Chondrocyte (in vitro differentiated cells): ENCODE measurements around the gene GLI3. TPM values are rescaled to one million over a fixed set of nuclear protein-coding genes. Genes with fewer than 3 reads are reported as not detected.
A peak's percentile ranks its signal among the peaks of the same experiment; 100 is the strongest.

Experiments
- DNase-seq: peaks from one replicate; pipeline ENCODE4 v3.0.0; 2021; ENCODE audit warnings: mixed read lengths, low spot score
- H3K27ac Mint-ChIP-seq: one replicate; pipeline ENCODE4 v1.8.0; 2021; ENCODE audit warnings: mild to moderate bottlenecking, moderate library complexity, mixed read lengths; ENCODE audit not compliant: unreplicated experiment
- H3K27me3 Mint-ChIP-seq: 2 replicates; pipeline ENCODE4 v1.8.0; 2021; ENCODE audit warnings: low read depth, mixed read lengths
- H3K36me3 Mint-ChIP-seq: 2 replicates; pipeline ENCODE4 v1.8.0; 2021; ENCODE audit warnings: low read depth, mixed read lengths
- H3K4me1 Mint-ChIP-seq: 2 replicates; pipeline ENCODE4 v1.8.0; 2021; ENCODE audit warnings: low read depth, mild to moderate bottlenecking, mixed read lengths
- H3K4me3 Mint-ChIP-seq: one replicate; pipeline ENCODE4 v1.8.0; 2021; ENCODE audit warnings: mild to moderate bottlenecking, moderate library complexity, mixed read lengths; ENCODE audit not compliant: unreplicated experiment
- H3K9me3 Mint-ChIP-seq: 2 replicates; pipeline ENCODE4 v1.8.0; 2021; ENCODE audit warnings: low read depth, mixed read lengths
- CTCF ChIP-seq: fragments of 200-600 bp; sonication (generic); IDR thresholded peaks from 2 replicates; pipeline ENCODE4 v1.5.0; 2021; ENCODE audit warnings: antibody characterized with exemption, mild to moderate bottlenecking, moderate library complexity
- total RNA-seq: library from RNA; stranded (reverse); gene quantifications from 3 replicates; pipeline ENCODE4 v1.2.1, GENCODE V29; 2021

Gene GLI3
- total RNA-seq, 1 donor from 2014 or later: 11.7 TPM

- H3K27me3 Mint-ChIP-seq: no peaks in the 10 kb centered on the region
- no peak overlapping the region for H3K27ac Mint-ChIP-seq
- H3K9me3 Mint-ChIP-seq: no peaks in the 10 kb centered on the region
- peak; percentile 92 for TF ChIP-seq CTCF
- DNase-seq: no peak
- no peak overlapping the region for H3K4me3 Mint-ChIP-seq
- H3K36me3 Mint-ChIP-seq: no peaks in the 10 kb centered on the region
- peaks cover 32% of the 10 kb centered on the region for H3K4me1 Mint-ChIP-seq
These were observed 296.2 kb downstream of the GLI3 start for GRCh38 chr7:41940760-41941343.

- Mint-ChIP-seq H3K4me3 (no peak overlapping the region), H3K4me1 (peaks cover 27% of the 10 kb centered on the region), H3K27ac (peak overlapping the region; percentile 25), H3K9me3 (no peaks in the 10 kb centered on the region), H3K27me3 (no peaks in the 10 kb centered on the region), H3K36me3 (no peaks in the 10 kb centered on the region)
- no peak for TF ChIP-seq CTCF
- no peak for DNase-seq
These were observed 298.6 kb downstream of the GLI3 start for GRCh38 chr7:41938371-41938770.

GRCh38 chr7:41933427-41933826 lies 303.6 kb downstream of the GLI3 start:
- Mint-ChIP-seq H3K27me3 (no peaks in the 10 kb centered on the region), H3K36me3 (no peaks in the 10 kb centered on the region), H3K4me3 (no peak overlapping the region), H3K4me1 (peaks cover 4% of the 10 kb centered on the region), H3K9me3 (no peaks in the 10 kb centered on the region), H3K27ac (no peak overlapping the region)
- no peak for DNase-seq
- no peak for TF ChIP-seq CTCF

GRCh38 chr7:41931263-41931646 lies 305.8 kb downstream of the GLI3 start:
- Mint-ChIP-seq H3K27ac (no peak overlapping the region), H3K4me3 (no peak overlapping the region), H3K36me3 (no peaks in the 10 kb centered on the region), H3K4me1 (peaks cover 7% of the 10 kb centered on the region), H3K9me3 (no peaks in the 10 kb centered on the region), H3K27me3 (no peaks in the 10 kb centered on the region)
- DNase-seq: no peak
- TF ChIP-seq CTCF: no peak

GRCh38 chr7:41930538-41931262 lies 306.3 kb downstream of the GLI3 start:
- Mint-ChIP-seq H3K4me1 (peaks cover 7% of the 10 kb centered on the region), H3K36me3 (no peaks in the 10 kb centered on the region), H3K27me3 (no peaks in the 10 kb centered on the region), H3K27ac (no peak overlapping the region), H3K9me3 (no peaks in the 10 kb centered on the region), H3K4me3 (no peak overlapping the region)
- DNase-seq: no peak
- no peak for TF ChIP-seq CTCF
